ENCODE data around the gene CTXN1.
A peak's percentile ranks its signal among the peaks of the same experiment; 100 is the strongest.

The CTXN1 gene

GRCh38 chr19:7907544-7907943 lies 18.4 kb downstream of the CTXN1 start:
- H3K36me3 ChIP-seq (ENCODE audit: control insufficient read depth, insufficient read depth, low read length), result peaks cover 10% of the 10 kb centered on the region
- peaks cover 11% of the 10 kb centered on the region for H3K4me1 ChIP-seq (ENCODE audit: control insufficient read depth, insufficient read depth, low read length)
- H3K27me3 ChIP-seq (ENCODE audit: control insufficient read depth, insufficient read depth, low read length, poor library complexity, severe bottlenecking), result no peaks in the 10 kb centered on the region
- no peak overlapping the region for H3K27ac ChIP-seq (ENCODE audit: insufficient read depth, low read depth, low read length, poor library complexity, severe bottlenecking)
- 94 to 96% methylated on average over 11 of the region's 11 CpGs for WGBS, 2 experiments
- no peaks in the 10 kb centered on the region for H3K9me3 ChIP-seq (ENCODE audit: control insufficient read depth, low read length)
- H3K4me3 ChIP-seq (ENCODE audit: insufficient read depth, low read depth, low read length), result no peak overlapping the region

GRCh38 chr19:7907122-7907521 lies 18.8 kb downstream of the CTXN1 start:
- 94 to 95% methylated on average over 19 of the region's 19 CpGs for WGBS, 2 experiments
- H3K27ac ChIP-seq (ENCODE audit: insufficient read depth, low read depth, low read length, poor library complexity, severe bottlenecking), result no peak overlapping the region
- H3K36me3 ChIP-seq (ENCODE audit: control insufficient read depth, insufficient read depth, low read length), result peaks cover 10% of the 10 kb centered on the region
- H3K27me3 ChIP-seq (ENCODE audit: control insufficient read depth, insufficient read depth, low read length, poor library complexity, severe bottlenecking), result no peaks in the 10 kb centered on the region
- H3K9me3 ChIP-seq (ENCODE audit: control insufficient read depth, low read length), result no peaks in the 10 kb centered on the region
- H3K4me1 ChIP-seq (ENCODE audit: control insufficient read depth, insufficient read depth, low read length), result peaks cover 11% of the 10 kb centered on the region
- no peak overlapping the region for H3K4me3 ChIP-seq (ENCODE audit: insufficient read depth, low read depth, low read length)

- no peaks in the 10 kb centered on the region for H3K9me3 ChIP-seq (ENCODE audit: control insufficient read depth, low read length)
- peaks cover 11% of the 10 kb centered on the region for H3K4me1 ChIP-seq (ENCODE audit: control insufficient read depth, insufficient read depth, low read length)
- no peak overlapping the region for H3K4me3 ChIP-seq (ENCODE audit: insufficient read depth, low read depth, low read length)
- WGBS, 2 experiments, result 96% methylated on average over 10 of the region's 10 CpGs
- peaks cover 8% of the 10 kb centered on the region for H3K36me3 ChIP-seq (ENCODE audit: control insufficient read depth, insufficient read depth, low read length)
- H3K27me3 ChIP-seq (ENCODE audit: control insufficient read depth, insufficient read depth, low read length, poor library complexity, severe bottlenecking), result no peaks in the 10 kb centered on the region
- no peak overlapping the region for H3K27ac ChIP-seq (ENCODE audit: insufficient read depth, low read depth, low read length, poor library complexity, severe bottlenecking)
Observed at GRCh38 chr19:7905859-7906258, 20.1 kb downstream of the CTXN1 start.

GRCh38 chr19:7905268-7905667 lies 20.7 kb downstream of the CTXN1 start:
- Histone ChIP-seq H3K27ac (ENCODE audit: insufficient read depth, low read depth, low read length, poor library complexity, severe bottlenecking) (no peak overlapping the region), H3K4me1 (ENCODE audit: control insufficient read depth, insufficient read depth, low read length) (peaks cover 11% of the 10 kb centered on the region), H3K27me3 (ENCODE audit: control insufficient read depth, insufficient read depth, low read length, poor library complexity, severe bottlenecking) (no peaks in the 10 kb centered on the region), H3K36me3 (ENCODE audit: control insufficient read depth, insufficient read depth, low read length) (peaks cover 2% of the 10 kb centered on the region), H3K9me3 (ENCODE audit: control insufficient read depth, low read length) (no peaks in the 10 kb centered on the region), H3K4me3 (ENCODE audit: insufficient read depth, low read depth, low read length) (peak overlapping the region; percentile 73)
- WGBS, 2 experiments, result 82 to 83% methylated on average over 10 of the region's 10 CpGs

GRCh38 chr19:7904074-7905020 lies 21.6 kb downstream of the CTXN1 start:
- no peaks in the 10 kb centered on the region for H3K36me3 ChIP-seq (ENCODE audit: control insufficient read depth, insufficient read depth, low read length)
- H3K4me1 ChIP-seq (ENCODE audit: control insufficient read depth, insufficient read depth, low read length), result peaks cover 11% of the 10 kb centered on the region
- H3K27me3 ChIP-seq (ENCODE audit: control insufficient read depth, insufficient read depth, low read length, poor library complexity, severe bottlenecking), result no peaks in the 10 kb centered on the region
- H3K4me3 ChIP-seq (ENCODE audit: insufficient read depth, low read depth, low read length), result peak overlapping the region; percentile 73
- H3K27ac ChIP-seq (ENCODE audit: insufficient read depth, low read depth, low read length, poor library complexity, severe bottlenecking), result no peak overlapping the region
- H3K9me3 ChIP-seq (ENCODE audit: control insufficient read depth, low read length), result no peaks in the 10 kb centered on the region
- 12 to 13% methylated on average over 68 of the region's 68 CpGs for WGBS, 2 experiments

GRCh38 chr19:7903244-7904073 lies 22.5 kb downstream of the CTXN1 start, which contains the start of gene MAP2K7:
TSS of gene MAP2K7 (plus strand) at chr19:7903877. CDS start at chr19:7903945, 68 bp downstream.
- Histone ChIP-seq H3K9me3 (ENCODE audit: control insufficient read depth, low read length) (no peaks in the 10 kb centered on the region), H3K4me1 (ENCODE audit: control insufficient read depth, insufficient read depth, low read length) (peaks cover 11% of the 10 kb centered on the region), H3K36me3 (ENCODE audit: control insufficient read depth, insufficient read depth, low read length) (no peaks in the 10 kb centered on the region), H3K27ac (ENCODE audit: insufficient read depth, low read depth, low read length, poor library complexity, severe bottlenecking) (peak within 1 kb of the TSS; percentile 28), H3K27me3 (ENCODE audit: control insufficient read depth, insufficient read depth, low read length, poor library complexity, severe bottlenecking) (no peaks in the 10 kb centered on the region), H3K4me3 (ENCODE audit: insufficient read depth, low read depth, low read length) (peak within 1 kb of the TSS; percentile 73)
- 0 to 1% methylated on average over 89 of the region's 89 CpGs for WGBS, 2 experiments

- Histone ChIP-seq H3K36me3 (ENCODE audit: control insufficient read depth, insufficient read depth, low read length) (no peaks in the 10 kb centered on the region), H3K27ac (ENCODE audit: insufficient read depth, low read depth, low read length, poor library complexity, severe bottlenecking) (peak overlapping the region; percentile 28), H3K4me3 (ENCODE audit: insufficient read depth, low read depth, low read length) (peak overlapping the region; percentile 73), H3K9me3 (ENCODE audit: control insufficient read depth, low read length) (no peaks in the 10 kb centered on the region), H3K27me3 (ENCODE audit: control insufficient read depth, insufficient read depth, low read length, poor library complexity, severe bottlenecking) (no peaks in the 10 kb centered on the region), H3K4me1 (ENCODE audit: control insufficient read depth, insufficient read depth, low read length) (peaks cover 11% of the 10 kb centered on the region)
- 66 to 67% methylated on average over 20 of the region's 20 CpGs for WGBS, 2 experiments
Observed at GRCh38 chr19:7902796-7903243, 23.1 kb downstream of the CTXN1 start.

GRCh38 chr19:7901337-7901736 lies 24.6 kb downstream of the CTXN1 start:
- WGBS, 2 experiments, result 95% methylated on average over 7 of the region's 7 CpGs
- H3K36me3 ChIP-seq (ENCODE audit: control insufficient read depth, insufficient read depth, low read length), result no peaks in the 10 kb centered on the region
- H3K27ac ChIP-seq (ENCODE audit: insufficient read depth, low read depth, low read length, poor library complexity, severe bottlenecking), result no peak overlapping the region
- H3K4me1 ChIP-seq (ENCODE audit: control insufficient read depth, insufficient read depth, low read length), result peaks cover 11% of the 10 kb centered on the region
- no peaks in the 10 kb centered on the region for H3K9me3 ChIP-seq (ENCODE audit: control insufficient read depth, low read length)
- no peaks in the 10 kb centered on the region for H3K27me3 ChIP-seq (ENCODE audit: control insufficient read depth, insufficient read depth, low read length, poor library complexity, severe bottlenecking)
- H3K4me3 ChIP-seq (ENCODE audit: insufficient read depth, low read depth, low read length), result no peak overlapping the region

GRCh38 chr19:7900931-7901330 lies 25.0 kb downstream of the CTXN1 start:
- WGBS, 2 experiments, result 81 to 89% methylated on average over 3 of the region's 3 CpGs
- Histone ChIP-seq H3K4me1 (ENCODE audit: control insufficient read depth, insufficient read depth, low read length) (peaks cover 11% of the 10 kb centered on the region), H3K4me3 (ENCODE audit: insufficient read depth, low read depth, low read length) (no peak overlapping the region), H3K27me3 (ENCODE audit: control insufficient read depth, insufficient read depth, low read length, poor library complexity, severe bottlenecking) (no peaks in the 10 kb centered on the region), H3K36me3 (ENCODE audit: control insufficient read depth, insufficient read depth, low read length) (no peaks in the 10 kb centered on the region), H3K9me3 (ENCODE audit: control insufficient read depth, low read length) (no peaks in the 10 kb centered on the region), H3K27ac (ENCODE audit: insufficient read depth, low read depth, low read length, poor library complexity, severe bottlenecking) (no peak overlapping the region)

GRCh38 chr19:7900401-7900870 lies 25.5 kb downstream of the CTXN1 start:
- Histone ChIP-seq H3K4me1 (ENCODE audit: control insufficient read depth, insufficient read depth, low read length) (peaks cover 11% of the 10 kb centered on the region), H3K27me3 (ENCODE audit: control insufficient read depth, insufficient read depth, low read length, poor library complexity, severe bottlenecking) (no peaks in the 10 kb centered on the region), H3K4me3 (ENCODE audit: insufficient read depth, low read depth, low read length) (no peak overlapping the region), H3K36me3 (ENCODE audit: control insufficient read depth, insufficient read depth, low read length) (no peaks in the 10 kb centered on the region), H3K27ac (ENCODE audit: insufficient read depth, low read depth, low read length, poor library complexity, severe bottlenecking) (no peak overlapping the region), H3K9me3 (ENCODE audit: control insufficient read depth, low read length) (no peaks in the 10 kb centered on the region)
- WGBS, 2 experiments, result 88 to 90% methylated on average over 21 of the region's 21 CpGs

All from ectodermal cell (in vitro differentiated cells).